Measurements from ENCODE around the gene AFAP1L1. TPM values are rescaled to one million over a fixed set of nuclear protein-coding genes. Genes with fewer than 3 reads are reported as not detected.

Gene AFAP1L1
- total RNA-seq, 2 experiments from 2014 or later: not detected

DNA sequence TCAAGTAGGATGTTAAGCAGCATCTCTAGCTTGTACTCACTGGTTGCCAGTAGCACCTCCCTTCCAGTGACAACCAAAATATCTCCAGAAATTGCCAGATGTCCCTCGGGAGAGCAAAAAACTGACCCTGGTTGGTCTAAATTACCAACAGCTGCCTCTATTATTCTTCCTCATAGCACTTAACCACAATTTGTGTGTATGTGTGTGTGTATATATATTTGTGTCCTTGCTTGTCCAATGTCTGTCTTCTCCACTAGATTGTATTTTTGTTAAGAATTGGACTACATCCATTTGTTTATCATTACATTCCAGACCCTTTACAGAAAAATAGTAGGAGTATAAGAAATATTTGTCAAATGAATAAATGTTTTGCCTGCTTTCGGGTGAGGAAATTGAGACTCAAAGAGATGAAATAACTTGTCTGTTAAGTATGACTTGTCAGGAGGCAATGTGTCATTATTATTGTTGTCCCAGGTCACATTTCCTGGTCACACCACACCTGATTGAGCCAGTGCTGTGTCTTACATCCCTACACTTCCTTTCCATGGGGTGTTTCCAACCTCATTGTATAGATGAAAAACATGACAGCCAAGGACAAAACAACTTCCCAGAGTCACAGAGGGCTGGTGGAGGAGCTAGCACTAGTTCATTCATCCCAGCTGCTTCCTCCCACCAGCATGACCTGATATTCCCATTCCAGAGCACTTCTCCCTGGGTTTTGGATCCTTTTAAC, 62.2 kb downstream of the AFAP1L1 start:
- Histone ChIP-seq H3K4me2 (ENCODE audit: low read length) (no peak overlapping the region), H3K9me2 (ENCODE audit: insufficient read depth, low read length) (no peaks in the 10 kb centered on the region), H3K27ac (ENCODE audit: low read depth, low read length, poor library complexity, severe bottlenecking) (no peak overlapping the region), H4K20me1 (ENCODE audit: insufficient read depth, low read length) (no peaks in the 10 kb centered on the region), H3K79me2 (ENCODE audit: insufficient read depth, low read depth, low read length) (no peaks in the 10 kb centered on the region), H2AFZ (ENCODE audit: low read length) (no peak overlapping the region), H3K36me3 (ENCODE audit: insufficient read depth, low read length) (no peaks in the 10 kb centered on the region), H3K4me3 (ENCODE audit: low read depth, low read length, poor library complexity, severe bottlenecking) (no peak overlapping the region), H3K4me1 (ENCODE audit: insufficient read depth, low read length, poor library complexity, severe bottlenecking) (no peaks in the 10 kb centered on the region), H3K9me3 (ENCODE audit: low read length) (no peaks in the 10 kb centered on the region)
- no peak for TF ChIP-seq EZH2phosphoT487 (IDR thresholded peaks at IDR 0.05; ENCODE audit: borderline replicate concordance, low read depth, low read length)
- TF ChIP-seq, protein P1, sequence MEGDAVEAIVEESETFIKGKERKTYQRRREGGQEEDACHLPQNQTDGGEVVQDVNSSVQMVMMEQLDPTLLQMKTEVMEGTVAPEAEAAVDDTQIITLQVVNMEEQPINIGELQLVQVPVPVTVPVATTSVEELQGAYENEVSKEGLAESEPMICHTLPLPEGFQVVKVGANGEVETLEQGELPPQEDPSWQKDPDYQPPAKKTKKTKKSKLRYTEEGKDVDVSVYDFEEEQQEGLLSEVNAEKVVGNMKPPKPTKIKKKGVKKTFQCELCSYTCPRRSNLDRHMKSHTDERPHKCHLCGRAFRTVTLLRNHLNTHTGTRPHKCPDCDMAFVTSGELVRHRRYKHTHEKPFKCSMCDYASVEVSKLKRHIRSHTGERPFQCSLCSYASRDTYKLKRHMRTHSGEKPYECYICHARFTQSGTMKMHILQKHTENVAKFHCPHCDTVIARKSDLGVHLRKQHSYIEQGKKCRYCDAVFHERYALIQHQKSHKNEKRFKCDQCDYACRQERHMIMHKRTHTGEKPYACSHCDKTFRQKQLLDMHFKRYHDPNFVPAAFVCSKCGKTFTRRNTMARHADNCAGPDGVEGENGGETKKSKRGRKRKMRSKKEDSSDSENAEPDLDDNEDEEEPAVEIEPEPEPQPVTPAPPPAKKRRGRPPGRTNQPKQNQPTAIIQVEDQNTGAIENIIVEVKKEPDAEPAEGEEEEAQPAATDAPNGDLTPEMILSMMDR (conservative IDR thresholded peaks at IDR 0.05; ENCODE audit: low read length): no peak
- no TSS peak for BruUV-seq (replicated peaks)
- ChIA-PET POLR2A (interaction anchor here (0.6 to 1.9 kb wide), 3 partner anchors 9 to 226 kb away, joined by 3 to 4 read pairs (median 3); no protein-coding TSS in a partner anchor), CTCF (ENCODE audit: unreplicated experiment) (interaction anchor here (0.6 kb wide), 1 partner anchor 12 kb away, joined by 3 read pairs; no protein-coding TSS in a partner anchor)
- intact Hi-C loops (cut with micrococcal nuclease; ENCODE audit: unreplicated experiment): no loop called here
- no peak for DNase-seq (ENCODE audit: low spot score)

DNA sequence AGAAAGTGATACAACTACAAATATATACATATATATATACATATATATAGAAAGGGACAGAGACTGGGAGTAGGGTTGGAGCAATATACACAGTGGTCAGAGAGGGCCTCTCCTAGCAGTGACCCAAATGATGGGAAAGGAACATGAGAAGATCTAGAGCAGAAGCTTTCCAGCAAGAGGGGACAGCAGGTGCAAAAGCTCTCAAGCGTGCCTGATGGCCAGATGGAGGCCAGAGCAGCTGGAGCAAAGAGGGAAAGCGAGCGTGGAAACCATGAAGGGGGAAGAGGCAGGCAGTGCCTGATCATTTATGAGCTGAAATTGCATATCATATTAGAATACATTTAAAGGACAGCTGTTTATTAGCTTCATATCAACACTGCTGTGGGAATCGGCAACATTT, 66.1 kb downstream of the AFAP1L1 start:
- Histone ChIP-seq H3K9me3 (ENCODE audit: low read length) (no peaks in the 10 kb centered on the region), H3K79me2 (ENCODE audit: insufficient read depth, low read depth, low read length) (no peaks in the 10 kb centered on the region), H3K4me1 (ENCODE audit: insufficient read depth, low read length, poor library complexity, severe bottlenecking) (no peaks in the 10 kb centered on the region), H3K4me2 (ENCODE audit: low read length) (no peak overlapping the region), H3K36me3 (ENCODE audit: insufficient read depth, low read length) (no peaks in the 10 kb centered on the region), H4K20me1 (ENCODE audit: insufficient read depth, low read length) (no peaks in the 10 kb centered on the region), H3K4me3 (ENCODE audit: low read depth, low read length, poor library complexity, severe bottlenecking) (no peak overlapping the region), H3K9me2 (ENCODE audit: insufficient read depth, low read length) (no peaks in the 10 kb centered on the region), H3K27ac (ENCODE audit: low read depth, low read length, poor library complexity, severe bottlenecking) (no peak overlapping the region), H2AFZ (ENCODE audit: low read length) (no peak overlapping the region)
- no peak for DNase-seq (ENCODE audit: low spot score)
- ChIA-PET CTCF (ENCODE audit: unreplicated experiment) (no interaction called here), POLR2A (no interaction called here)
- TF ChIP-seq, protein P1 (conservative IDR thresholded peaks at IDR 0.05; ENCODE audit: low read length): no peak
- no peak for TF ChIP-seq EZH2phosphoT487 (IDR thresholded peaks at IDR 0.05; ENCODE audit: borderline replicate concordance, low read depth, low read length)
- BruUV-seq (replicated peaks): no TSS peak
- intact Hi-C loops (cut with micrococcal nuclease; ENCODE audit: unreplicated experiment): no loop called here

DNA sequence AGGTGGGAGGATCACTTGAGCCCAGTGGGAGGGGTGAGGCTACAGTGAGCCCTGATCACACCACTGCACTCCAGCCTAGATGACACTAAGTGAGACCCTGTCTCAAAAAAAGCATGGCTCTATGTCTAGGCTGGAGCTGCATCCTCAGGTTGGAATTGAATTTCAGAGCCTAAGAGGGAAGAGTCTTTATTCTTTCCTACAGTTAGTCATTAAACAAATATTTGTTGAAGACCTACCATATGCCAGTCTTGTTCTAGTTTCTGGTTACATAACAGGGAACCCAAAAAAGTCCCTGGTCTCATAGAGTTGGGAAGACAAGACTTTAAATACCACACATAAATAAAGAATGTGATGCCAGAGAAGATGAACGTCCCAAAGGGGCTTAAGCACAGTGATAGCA, 66.7 kb downstream of the AFAP1L1 start:
- no TSS peak for BruUV-seq (replicated peaks)

More for the DNA sequence above, 66.7 kb downstream of the AFAP1L1 start:
- Histone ChIP-seq H3K4me1 (ENCODE audit: insufficient read depth, low read length, poor library complexity, severe bottlenecking) (no peaks in the 10 kb centered on the region), H3K36me3 (ENCODE audit: insufficient read depth, low read length) (no peaks in the 10 kb centered on the region), H3K4me2 (ENCODE audit: low read length) (no peak overlapping the region), H2AFZ (ENCODE audit: low read length) (no peak overlapping the region), H3K9me2 (ENCODE audit: insufficient read depth, low read length) (no peaks in the 10 kb centered on the region), H4K20me1 (ENCODE audit: insufficient read depth, low read length) (no peaks in the 10 kb centered on the region), H3K9me3 (ENCODE audit: low read length) (no peaks in the 10 kb centered on the region), H3K4me3 (ENCODE audit: low read depth, low read length, poor library complexity, severe bottlenecking) (no peak overlapping the region), H3K79me2 (ENCODE audit: insufficient read depth, low read depth, low read length) (no peaks in the 10 kb centered on the region), H3K27ac (ENCODE audit: low read depth, low read length, poor library complexity, severe bottlenecking) (no peak overlapping the region)
- intact Hi-C loops (cut with micrococcal nuclease; ENCODE audit: unreplicated experiment): no loop called here
- CTCF ChIA-PET (ENCODE audit: unreplicated experiment): no interaction called here
- POLR2A ChIA-PET: interaction anchor here (0.6 kb wide), 1 partner anchor 371 kb away, joined by 3 read pairs; no protein-coding TSS in a partner anchor
- no peak for DNase-seq (ENCODE audit: low spot score)
- TF ChIP-seq, protein P1 (conservative IDR thresholded peaks at IDR 0.05; ENCODE audit: low read length): no peak

Data from OCI-LY7 (cell line).